Umbilical cord (tissue), 2 donors: ENCODE measurements around the gene PEAK1. TPM values are rescaled to one million over a fixed set of nuclear protein-coding genes. Genes with fewer than 3 reads are reported as not detected.
"Not testable (repeated sequence)": the region's sequence is repeated elsewhere in the genome, so short reads cannot be mapped to it uniquely, and the experiment has no call there.

ENCODE experiments used
- DNase-seq: peaks from one replicate; pipeline ENCODE4 v3.0.0-alpha.2; 2015; ENCODE audit warnings: low spot score
- total RNA-seq: library from RNA; depleted of rRNA; stranded (reverse); fragments of >200 nt; gene quantifications from one replicate; pipeline ENCODE4 v1.2.3, GENCODE V29; 2014; ENCODE audit warnings: low replicate concordance; ENCODE audit not compliant: insufficient read depth

PEAK1 gene
- total RNA-seq, 1 donor from 2014 or later, result 129 TPM

GRCh38 chr15:77311618-77312398 is 108.1 kb downstream of the PEAK1 start:
- no peak for DNase-seq

GRCh38 chr15:77311020-77311419 is 108.9 kb downstream of the PEAK1 start:
- DNase-seq, result no peak

GRCh38 chr15:77309392-77309791 is 110.5 kb downstream of the PEAK1 start:
- DNase-seq, result no peak

GRCh38 chr15:77305953-77306352 is 114.0 kb downstream of the PEAK1 start:
- DNase-seq, result no peak

- DNase-seq, result no peak
Observed at GRCh38 chr15:77296773-77297337, 123.0 kb downstream of the PEAK1 start.

- DNase-seq, result peak; percentile 85
Observed at GRCh38 chr15:77295446-77295845, 124.5 kb downstream of the PEAK1 start.

- no peak for DNase-seq
Observed at GRCh38 chr15:77292969-77293558, 126.8 kb downstream of the PEAK1 start.

- DNase-seq, result no peak
Observed at GRCh38 chr15:77291107-77291506, 128.8 kb downstream of the PEAK1 start.

GRCh38 chr15:77287385-77287784 is 132.5 kb downstream of the PEAK1 start:
- no peak for DNase-seq

- no peak for DNase-seq
Observed at GRCh38 chr15:77285057-77285997, 134.6 kb downstream of the PEAK1 start.

GRCh38 chr15:77282333-77282732 is 137.6 kb downstream of the PEAK1 start:
- peak; percentile 60 for DNase-seq

- DNase-seq, result no peak
Observed at GRCh38 chr15:77276943-77277342, 143.0 kb downstream of the PEAK1 start.

- no peak for DNase-seq
Observed at GRCh38 chr15:77276096-77276495, 143.8 kb downstream of the PEAK1 start.

GRCh38 chr15:77273136-77273535 is 146.8 kb downstream of the PEAK1 start:
- DNase-seq, result not testable (repeated sequence)

GRCh38 chr15:77266708-77267386 is 153.1 kb downstream of the PEAK1 start:
- DNase-seq, result no peak

GRCh38 chr15:77255385-77255784 is 164.5 kb downstream of the PEAK1 start:
- no peak for DNase-seq

- no peak for DNase-seq
Observed at GRCh38 chr15:77251662-77252061, 168.2 kb downstream of the PEAK1 start.

- no peak for DNase-seq
Observed at GRCh38 chr15:77247116-77247515, 172.8 kb downstream of the PEAK1 start.

GRCh38 chr15:77243716-77244401 is 176.0 kb downstream of the PEAK1 start:
- no peak for DNase-seq

GRCh38 chr15:77243135-77243534 is 176.8 kb downstream of the PEAK1 start:
- peak; percentile 81 for DNase-seq
